HFF-Myc (cell line): ENCODE measurements around the gene MYO3B.
A peak's percentile ranks its signal among the peaks of the same experiment; 100 is the strongest.
"Not testable (repeated sequence)": the region's sequence is repeated elsewhere in the genome, so short reads cannot be mapped to it uniquely, and the experiment has no call there.

ENCODE experiments used
- DNase-seq: peaks from one replicate; pipeline ENCODE4 v3.0.0-alpha.2; 2011; ENCODE audit warnings: low read depth; ENCODE audit errors: extremely low read depth
- H3K4me3 ChIP-seq: replicated peaks from 2 replicates; pipeline ENCODE4 v1.5.1; 2011; ENCODE audit warnings: low read depth, mild to moderate bottlenecking, control low read depth, low read length
- TF ChIP-seq, protein P1 (sequence below): IDR thresholded peaks from 2 replicates; pipeline ENCODE4 v1.5.1; 2012; ENCODE audit warnings: mild to moderate bottlenecking, low read depth, low read length, control low read depth; ENCODE audit errors: missing control alignments

MYO3B gene

DNA sequence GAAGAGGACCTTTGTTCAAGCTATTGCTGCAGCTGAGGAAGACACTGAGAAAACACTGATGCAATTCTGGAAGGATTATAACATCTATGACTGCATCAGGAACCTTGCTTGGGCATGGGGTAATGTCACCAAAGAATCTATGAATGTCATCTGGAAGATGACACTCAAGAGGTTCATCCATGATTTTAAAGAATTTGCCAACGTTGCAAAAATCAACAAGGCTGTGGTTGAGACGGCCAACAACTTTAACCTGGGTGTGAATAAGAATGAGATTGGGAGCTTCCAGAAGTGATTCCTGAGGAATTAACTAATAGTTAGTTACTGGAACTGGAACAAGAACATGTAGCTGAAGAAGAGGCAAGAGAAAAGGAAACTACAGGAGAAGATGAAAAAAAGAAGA, 410.8 kb downstream of the MYO3B start:
- DNase-seq: no peak
- H3K4me3 ChIP-seq: no peak overlapping the region
- TF ChIP-seq, protein P1, sequence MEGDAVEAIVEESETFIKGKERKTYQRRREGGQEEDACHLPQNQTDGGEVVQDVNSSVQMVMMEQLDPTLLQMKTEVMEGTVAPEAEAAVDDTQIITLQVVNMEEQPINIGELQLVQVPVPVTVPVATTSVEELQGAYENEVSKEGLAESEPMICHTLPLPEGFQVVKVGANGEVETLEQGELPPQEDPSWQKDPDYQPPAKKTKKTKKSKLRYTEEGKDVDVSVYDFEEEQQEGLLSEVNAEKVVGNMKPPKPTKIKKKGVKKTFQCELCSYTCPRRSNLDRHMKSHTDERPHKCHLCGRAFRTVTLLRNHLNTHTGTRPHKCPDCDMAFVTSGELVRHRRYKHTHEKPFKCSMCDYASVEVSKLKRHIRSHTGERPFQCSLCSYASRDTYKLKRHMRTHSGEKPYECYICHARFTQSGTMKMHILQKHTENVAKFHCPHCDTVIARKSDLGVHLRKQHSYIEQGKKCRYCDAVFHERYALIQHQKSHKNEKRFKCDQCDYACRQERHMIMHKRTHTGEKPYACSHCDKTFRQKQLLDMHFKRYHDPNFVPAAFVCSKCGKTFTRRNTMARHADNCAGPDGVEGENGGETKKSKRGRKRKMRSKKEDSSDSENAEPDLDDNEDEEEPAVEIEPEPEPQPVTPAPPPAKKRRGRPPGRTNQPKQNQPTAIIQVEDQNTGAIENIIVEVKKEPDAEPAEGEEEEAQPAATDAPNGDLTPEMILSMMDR: no peak

DNA sequence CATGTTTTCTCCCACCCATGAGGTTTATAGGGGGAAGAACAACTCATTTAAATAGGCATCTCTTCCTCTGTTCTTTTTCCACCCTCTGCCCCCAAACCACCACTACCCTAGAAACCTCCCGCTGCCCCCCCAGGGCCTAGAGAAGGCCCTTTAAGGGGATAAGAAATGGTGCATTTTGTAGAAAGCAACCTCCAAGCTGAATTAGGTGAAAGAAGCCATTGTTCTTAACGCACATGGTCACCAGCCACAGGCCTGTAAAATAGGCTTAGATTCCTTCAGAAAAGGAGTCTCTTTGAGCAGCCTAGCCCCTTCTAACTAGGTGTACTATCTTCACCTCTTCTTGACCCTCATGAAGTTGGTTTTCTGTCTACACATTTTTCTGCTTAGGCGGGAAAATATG, 418.6 kb downstream of the MYO3B start:
- TF ChIP-seq, protein P1: no peak

DNA sequence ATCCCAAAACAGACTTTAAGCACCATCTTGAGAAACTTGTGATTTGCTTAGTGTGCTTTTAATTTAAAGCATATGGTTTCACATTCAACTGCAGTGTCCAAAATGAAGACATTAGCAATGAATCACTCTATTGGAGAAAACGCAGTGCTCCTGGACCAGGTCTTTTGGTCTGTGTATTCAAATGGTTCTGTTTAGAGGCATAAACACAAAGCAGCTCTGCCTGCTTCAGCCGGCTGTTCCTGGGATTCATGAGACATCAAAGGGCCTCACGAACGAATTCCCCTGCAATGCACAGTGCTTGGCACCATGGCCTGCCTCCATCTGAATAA, 420.1 kb downstream of the MYO3B start:
- H3K4me3 ChIP-seq: no peak overlapping the region
- DNase-seq: peak; percentile 7
- TF ChIP-seq, protein P1: no peak

More for the DNA sequence above, 418.6 kb downstream of the MYO3B start:
- H3K4me3 ChIP-seq: no peak overlapping the region
- no peak for DNase-seq

DNA sequence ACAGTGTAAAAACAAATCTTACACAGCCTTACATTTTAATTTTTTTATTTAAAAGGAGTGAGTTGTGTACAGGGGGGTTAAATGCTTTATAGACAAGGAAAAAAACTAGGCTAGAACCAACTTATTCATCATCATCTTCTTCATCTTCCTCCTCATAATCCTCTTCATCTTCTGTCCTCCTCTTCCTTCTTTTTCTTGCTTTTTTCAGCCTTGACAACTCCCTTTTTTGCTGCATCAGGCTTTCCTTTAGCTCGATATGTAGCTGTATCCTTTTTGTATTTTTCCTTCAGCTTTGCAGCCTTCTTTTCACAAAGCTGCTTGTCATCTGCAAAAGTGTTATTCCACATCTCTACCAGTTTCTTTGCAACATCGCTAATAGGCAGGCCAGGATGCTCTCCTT, 423.5 kb downstream of the MYO3B start:
- no peak overlapping the region for H3K4me3 ChIP-seq
- TF ChIP-seq, protein P1: no peak
- no peak for DNase-seq

DNA sequence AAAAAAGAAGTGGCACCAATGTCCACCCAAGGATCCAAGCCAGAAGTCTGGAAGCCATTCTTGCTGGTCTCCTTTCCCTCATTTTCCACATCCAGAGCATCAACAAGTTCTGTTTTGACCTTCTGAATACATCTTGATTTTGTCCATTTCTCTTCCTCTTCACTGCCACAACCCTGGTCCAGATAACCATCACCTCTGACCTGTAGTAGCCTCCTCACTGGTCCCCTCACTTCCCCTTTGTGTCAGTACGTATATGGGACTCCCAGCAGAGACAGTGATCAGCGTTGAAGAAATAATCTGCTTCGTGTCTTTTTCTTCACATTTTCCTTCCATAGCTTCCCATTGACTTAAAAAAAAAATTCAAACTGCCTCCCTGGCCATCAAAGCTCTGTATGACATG, 427.9 kb downstream of the MYO3B start:
- no peak for DNase-seq
- TF ChIP-seq, protein P1: no peak
- H3K4me3 ChIP-seq: no peak overlapping the region

DNA sequence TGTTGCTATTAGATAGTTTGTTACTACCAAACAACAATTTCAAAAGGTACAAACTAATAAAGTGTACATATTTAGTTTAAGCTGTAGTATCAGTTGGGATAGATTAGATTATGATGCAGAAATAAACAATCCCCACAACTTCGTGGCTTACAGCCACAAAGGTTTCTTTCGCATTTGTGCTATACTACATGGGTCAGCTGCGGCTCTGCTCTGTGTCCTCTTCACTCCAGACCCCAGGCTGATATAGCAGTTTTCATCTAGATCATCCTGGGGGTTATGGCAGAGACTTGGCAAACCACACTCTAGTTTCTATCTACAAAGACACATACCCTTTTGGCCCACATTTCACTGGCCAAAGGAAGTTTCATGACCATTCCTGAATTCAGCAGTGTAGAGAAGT, 429.2 kb downstream of the MYO3B start:
- no peak overlapping the region for H3K4me3 ChIP-seq
- TF ChIP-seq, protein P1: no peak
- no peak for DNase-seq

DNA sequence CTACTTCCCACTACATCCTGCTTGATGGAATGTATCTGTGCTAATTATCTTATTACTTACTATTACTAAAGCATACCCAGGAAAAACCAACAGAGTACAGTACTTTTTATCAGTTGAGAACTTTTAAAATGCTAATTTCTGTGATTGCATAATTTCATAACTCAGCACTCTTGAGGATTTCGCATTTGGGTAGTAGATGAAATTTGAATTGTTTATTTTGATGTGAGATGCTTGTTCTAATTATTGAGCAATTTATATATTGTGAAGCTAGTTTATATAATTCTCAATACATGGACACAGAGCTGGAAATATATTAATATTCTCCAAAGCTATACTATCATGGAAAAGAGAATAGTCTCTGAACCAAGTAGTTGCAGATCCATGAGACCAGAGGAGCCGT, 432.7 kb downstream of the MYO3B start:
- DNase-seq: no peak
- TF ChIP-seq, protein P1: no peak

DNA sequence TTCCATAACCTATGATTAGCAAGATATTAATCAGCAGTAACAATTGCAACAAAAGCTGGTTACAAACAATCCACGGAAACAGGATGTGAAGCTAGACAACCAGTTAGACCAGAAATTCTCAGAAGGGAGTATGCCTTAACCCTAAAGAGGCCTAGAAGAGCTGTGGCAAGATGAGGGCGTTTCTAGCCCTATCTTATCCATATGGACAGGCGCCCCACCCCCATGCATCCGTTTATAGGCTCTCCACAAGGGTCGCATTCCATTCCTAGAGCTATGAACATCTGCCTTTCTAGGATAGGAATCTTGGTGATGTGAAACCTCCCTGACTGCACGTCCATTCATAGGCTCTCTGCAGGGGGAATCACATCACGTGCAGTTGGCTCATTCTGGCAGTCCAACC, 441.0 kb downstream of the MYO3B start:
- not testable (repeated sequence) for DNase-seq, H3K4me3 ChIP-seq

More for the DNA sequence above, 432.7 kb downstream of the MYO3B start:
- H3K4me3 ChIP-seq: no peak overlapping the region

DNA sequence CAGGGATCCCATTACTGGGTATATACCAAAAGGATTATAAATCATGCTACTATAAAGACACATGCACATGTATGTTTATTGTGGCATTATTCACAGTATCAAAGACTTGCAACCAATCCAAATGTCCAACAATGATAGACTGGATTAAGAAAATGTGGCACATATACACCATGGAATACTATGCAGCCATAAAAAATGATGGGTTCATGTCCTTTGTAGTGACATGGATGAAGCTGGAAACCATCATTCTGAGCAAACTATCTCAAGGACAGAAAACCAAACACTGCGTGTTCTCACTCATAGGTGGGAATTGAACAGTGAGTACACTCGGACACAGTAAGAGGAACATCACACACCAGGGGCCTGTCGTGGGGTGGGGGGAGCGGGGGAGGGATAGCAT, 457.1 kb downstream of the MYO3B start:
- DNase-seq: not testable (repeated sequence)

More for the DNA sequence above, 457.1 kb downstream of the MYO3B start:
- H3K4me3 ChIP-seq: not testable (repeated sequence)
